CD4-positive, alpha-beta T cell treated with Interleukin-12 subunit alpha and Interleukin-12 subunit beta, for 1 hour (primary cell): ENCODE data around the gene RNASE9.
"Not testable (repeated sequence)": the region's sequence is repeated elsewhere in the genome, so short reads cannot be mapped to it uniquely, and the experiment has no call there.

Experiments
- DNase-seq: peaks from one replicate; pipeline ENCODE4 v3.0.0-alpha.2; 2020

Gene RNASE9

GRCh38 chr14:20515846-20516245 lies 45.0 kb downstream of the RNASE9 start:
- DNase-seq, result no peak

GRCh38 chr14:20512177-20512905 lies 48.5 kb downstream of the RNASE9 start:
- no peak for DNase-seq

- no peak for DNase-seq
These were observed 52.5 kb downstream of the RNASE9 start for GRCh38 chr14:20508367-20508766.

GRCh38 chr14:20507537-20507936 lies 53.3 kb downstream of the RNASE9 start:
- DNase-seq, result not testable (repeated sequence)

DNA sequence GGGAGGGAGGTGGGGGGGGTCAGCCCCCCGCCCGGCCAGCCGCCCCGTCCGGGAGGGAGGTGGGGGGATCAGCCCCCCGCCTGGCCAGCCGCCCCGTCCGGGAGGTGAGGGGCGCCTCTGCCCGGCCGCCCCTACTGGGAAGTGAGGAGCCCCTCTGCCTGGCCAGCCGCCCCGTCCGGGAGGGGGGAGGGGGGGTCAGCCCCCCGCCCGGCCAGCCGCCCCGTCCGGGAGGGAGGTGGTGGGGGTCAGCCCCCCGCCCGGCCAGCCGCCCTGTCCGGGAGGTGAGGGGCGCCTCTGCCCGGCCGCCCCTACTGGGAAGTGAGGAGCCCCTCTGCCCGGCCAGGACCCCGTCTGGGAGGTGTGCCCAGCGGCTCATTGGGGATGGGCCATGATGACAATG lies 54.1 kb downstream of the RNASE9 start:
- DNase-seq, result not testable (repeated sequence)

- DNase-seq, result not testable (repeated sequence)
These were observed 54.6 kb downstream of the RNASE9 start for GRCh38 chr14:20506276-20506675.
